Glutamatergic neuron (in vitro differentiated cells): ENCODE results near the gene ZFPM1. TPM values are rescaled to one million over a fixed set of nuclear protein-coding genes. Genes with fewer than 3 reads are reported as not detected.

Experiments used
- DNase-seq: peaks from one replicate; pipeline ENCODE4 v3.0.0; 2022
- H3K27ac Mint-ChIP-seq: one replicate; pipeline ENCODE4 v1.8.0; 2020; ENCODE audit warnings: mild to moderate bottlenecking, mixed read lengths, inconsistent platforms; ENCODE audit not compliant: unreplicated experiment
- H3K27me3 Mint-ChIP-seq: one replicate; pipeline ENCODE4 v1.8.0; 2020; ENCODE audit warnings: mild to moderate bottlenecking, moderate library complexity, mixed read lengths, inconsistent platforms; ENCODE audit not compliant: unreplicated experiment
- H3K36me3 Mint-ChIP-seq: one replicate; pipeline ENCODE4 v1.8.0; 2020; ENCODE audit warnings: mild to moderate bottlenecking, mixed read lengths, inconsistent platforms; ENCODE audit not compliant: unreplicated experiment
- H3K4me1 Mint-ChIP-seq: one replicate; pipeline ENCODE4 v1.8.0; 2020; ENCODE audit warnings: mild to moderate bottlenecking, low read depth, mixed read lengths, inconsistent platforms; ENCODE audit not compliant: unreplicated experiment
- H3K4me3 Mint-ChIP-seq: one replicate; pipeline ENCODE4 v1.8.0; 2020; ENCODE audit warnings: mild to moderate bottlenecking, mixed read lengths, inconsistent platforms; ENCODE audit not compliant: unreplicated experiment
- H3K9me3 Mint-ChIP-seq: one replicate; pipeline ENCODE4 v1.8.0; 2020; ENCODE audit warnings: mild to moderate bottlenecking, moderate library complexity, mixed read lengths, inconsistent platforms; ENCODE audit not compliant: unreplicated experiment
- CTCF ChIP-seq: fragments of 200-600 bp; sonication (generic); IDR thresholded peaks from one replicate; pipeline ENCODE4 v1.5.0; 2021; ENCODE audit not compliant: partially characterized antibody, unreplicated experiment
- total RNA-seq: library from RNA; stranded (reverse); fragmentation: NEBNext Ultra II Directional; extraction: Animal tissue kit (Norgen Biotek cat#: 25700); gene quantifications from one replicate; pipeline ENCODE4 v1.2.1, GENCODE V29; 2021; ENCODE audit not compliant: unreplicated experiment

ZFPM1 gene
- total RNA-seq, 1 donor from 2014 or later = 11.1 TPM

DNA sequence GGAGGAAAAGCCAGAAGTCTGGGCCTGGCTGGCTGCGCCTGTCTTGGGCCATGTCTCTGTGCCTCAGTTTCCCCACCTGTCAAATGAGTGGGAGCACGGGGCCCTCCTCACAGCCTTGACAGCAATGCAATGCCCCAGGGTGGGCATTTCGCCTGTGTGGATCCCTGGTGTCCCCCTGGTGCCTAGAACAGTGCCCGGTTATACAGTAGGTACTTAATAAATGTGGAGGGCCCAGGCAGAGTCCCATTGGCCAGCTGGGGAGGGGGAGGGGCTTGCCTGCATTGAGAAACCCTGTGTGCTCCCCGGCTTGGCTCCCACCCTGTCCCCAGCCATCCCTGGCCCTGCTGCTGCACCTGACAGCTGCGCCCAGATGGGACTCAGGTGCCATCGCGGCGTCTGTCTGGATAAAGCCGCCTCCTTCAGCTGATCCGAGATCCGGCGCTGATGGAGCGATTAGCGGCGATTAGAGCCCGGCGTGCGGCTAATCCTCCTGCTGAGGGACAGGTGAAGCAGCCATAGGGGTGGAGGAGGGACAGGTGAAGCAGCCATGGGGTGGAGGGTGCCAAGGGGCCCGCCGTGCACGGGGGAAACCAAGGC, 12.4 kb downstream of the ZFPM1 start:
- peaks cover 4% of the 10 kb centered on the region for H3K27me3 Mint-ChIP-seq
- no peak for DNase-seq
- H3K4me3 Mint-ChIP-seq = no peak overlapping the region
- TF ChIP-seq CTCF = no peak
- H3K4me1 Mint-ChIP-seq = peaks cover 5% of the 10 kb centered on the region
- H3K36me3 Mint-ChIP-seq = no peaks in the 10 kb centered on the region
- H3K27ac Mint-ChIP-seq = no peak overlapping the region
- H3K9me3 Mint-ChIP-seq = peaks cover 3% of the 10 kb centered on the region

GRCh38 chr16:88466175-88466862, 13.2 kb downstream of the ZFPM1 start:
- H3K27me3 Mint-ChIP-seq = peaks cover 4% of the 10 kb centered on the region
- H3K4me1 Mint-ChIP-seq = peaks cover 5% of the 10 kb centered on the region
- TF ChIP-seq CTCF = no peak
- peak overlapping the region; percentile 28 for H3K27ac Mint-ChIP-seq
- peaks cover 3% of the 10 kb centered on the region for H3K9me3 Mint-ChIP-seq
- no peak overlapping the region for H3K4me3 Mint-ChIP-seq
- no peaks in the 10 kb centered on the region for H3K36me3 Mint-ChIP-seq
- DNase-seq = no peak

- H3K4me3 Mint-ChIP-seq = no peak overlapping the region
- H3K9me3 Mint-ChIP-seq = peaks cover 3% of the 10 kb centered on the region
- H3K27me3 Mint-ChIP-seq = peaks cover 4% of the 10 kb centered on the region
- H3K36me3 Mint-ChIP-seq = no peaks in the 10 kb centered on the region
- peaks cover 2% of the 10 kb centered on the region for H3K4me1 Mint-ChIP-seq
- no peak overlapping the region for H3K27ac Mint-ChIP-seq
- TF ChIP-seq CTCF = no peak
- DNase-seq = no peak
Observed at GRCh38 chr16:88466949-88467348, 13.9 kb downstream of the ZFPM1 start.

GRCh38 chr16:88467541-88467944, 14.5 kb downstream of the ZFPM1 start:
- DNase-seq = no peak
- Mint-ChIP-seq H3K9me3 (peaks cover 3% of the 10 kb centered on the region), H3K36me3 (no peaks in the 10 kb centered on the region), H3K27me3 (peaks cover 4% of the 10 kb centered on the region), H3K27ac (no peak overlapping the region), H3K4me3 (no peak overlapping the region), H3K4me1 (peaks cover 2% of the 10 kb centered on the region)
- TF ChIP-seq CTCF = no peak
